Panc1 (cell line): ENCODE results near the gene LRRC56. TPM values are rescaled to one million over a fixed set of nuclear protein-coding genes. Genes with fewer than 3 reads are reported as not detected.
A peak's percentile ranks its signal among the peaks of the same experiment; 100 is the strongest.
"Not testable (repeated sequence)": the region's sequence is repeated elsewhere in the genome, so short reads cannot be mapped to it uniquely, and the experiment has no call there.

Experiments used
- ATAC-seq: fragments of 200-7000 bp; cut with Tn5 transposase; 2 replicates; pipeline ENCODE4 v1.9.1; 2020; ENCODE audit warnings: mild to moderate bottlenecking, moderate library complexity
- BruUV-seq: library from RNA; stranded (reverse); fragments of 400-500 nt; replicated peaks from 2 replicates; lab custom pipeline; 2021; lab: Mats Ljungman, UMichigan
- CTCF ChIA-PET: fragments of 300-600 bp; sonication (Branson Sonifier 250); formaldehyde crosslinking; loops from one replicate; lab custom pipeline; 2022; ENCODE audit warnings: antibody characterized with exemption; lab: Charles Lee
- POLR2A ChIA-PET: fragments of 300-600 bp; sonication (Branson Sonifier 250); formaldehyde crosslinking; loops from one replicate; lab custom pipeline; 2022; ENCODE audit warnings: antibody characterized with exemption; lab: Charles Lee
- DNase-seq: peaks from one replicate; pipeline ENCODE4 v3.0.0-alpha.2; 2010; ENCODE audit warnings: low read depth, low spot score
- H3K27ac ChIP-seq: 2 replicates; pipeline ENCODE4 v1.5.1; 2011; ENCODE audit warnings: mild to moderate bottlenecking, low read length, inconsistent platforms
- H3K27me3 ChIP-seq: fragments of 200-500 bp; sonication (Bioruptor generic); 2 replicates; pipeline ENCODE4 v1.6.0; 2014; ENCODE audit warnings: low read length, inconsistent platforms; ENCODE audit not compliant: control insufficient read depth, insufficient read depth
- H3K36me3 ChIP-seq: fragments of 200-500 bp; sonication (Bioruptor generic); 2 replicates; pipeline ENCODE4 v1.5.1; 2014; ENCODE audit warnings: inconsistent platforms, mild to moderate bottlenecking, low read length, moderate library complexity; ENCODE audit not compliant: control insufficient read depth, insufficient read depth
- H3K4me1 ChIP-seq: 2 replicates; pipeline ENCODE4 v1.5.1; 2011; ENCODE audit warnings: inconsistent platforms, mild to moderate bottlenecking, low read length, moderate library complexity; ENCODE audit not compliant: control insufficient read depth, insufficient read depth
- H3K4me3 ChIP-seq, 2 experiments: 2 replicates each; pipeline ENCODE4 v1.5.1; 2011 to 2012; ENCODE audit warnings: low read depth in 2 of 2, low read length in 2 of 2, mild to moderate bottlenecking in 2 of 2, inconsistent platforms in 1 of 2, moderate library complexity in 1 of 2
- H3K9me3 ChIP-seq: fragments of 200-500 bp; sonication (Bioruptor generic); 2 replicates; pipeline ENCODE4 v1.5.1; 2014; ENCODE audit warnings: low read depth, mild to moderate bottlenecking, inconsistent platforms, low read length, moderate library complexity; ENCODE audit not compliant: control insufficient read depth, insufficient read depth
- POLR2AphosphoS5 ChIP-seq: IDR thresholded peaks from 2 replicates; pipeline ENCODE4 v1.6.1; 2012; ENCODE audit warnings: mild to moderate bottlenecking, low read depth, low read length, moderate library complexity
- SIN3A ChIP-seq: IDR thresholded peaks from 2 replicates; pipeline ENCODE4 v1.6.1; 2012; ENCODE audit warnings: low read depth, mild to moderate bottlenecking, low read length, moderate library complexity, borderline replicate concordance; ENCODE audit not compliant: insufficient read depth
- TCF7L2 ChIP-seq: IDR thresholded peaks from 2 replicates; pipeline ENCODE4 v1.6.1; 2011; ENCODE audit warnings: mild to moderate bottlenecking, low read depth, low read length, inconsistent platforms
- in situ Hi-C: cut with HindIII; loops from 2 replicates; pipeline ENCODE4 v1.10.0; 2016; ENCODE audit warnings: low sequenced_read_pairs, low pct_unique_long_range_greater_than_20kb
- intact Hi-C: fragments of 100-400 bp; cut with micrococcal nuclease; formaldehyde crosslinking; loops from one replicate; pipeline ENCODE4 v1.10.0; 2022; ENCODE audit not compliant: unreplicated experiment
- total RNA-seq: library from RNA; stranded (reverse); gene quantifications from one replicate; pipeline ENCODE4 v1.2.1, GENCODE V29; 2021; ENCODE audit not compliant: unreplicated experiment
- TF ChIP-seq, protein P1 (sequence below): fragments of 450-650 bp; IDR thresholded peaks from 2 replicates; pipeline ENCODE4 v1.5.1; 2017; ENCODE audit warnings: mild to moderate bottlenecking
- TF ChIP-seq, protein P2 (sequence below), 2 experiments: IDR thresholded peaks; 2 replicates each; pipeline ENCODE4 v1.6.1; 2011 to 2012; ENCODE audit warnings: low read depth in 2 of 2, control low read depth in 1 of 2, low read length in 1 of 2, mild to moderate bottlenecking in 1 of 2, moderate library complexity in 1 of 2; ENCODE audit not compliant: insufficient read depth in 1 of 2

Gene LRRC56
- total RNA-seq, 1 experiment from 2014 or later = 9.8 TPM

DNA sequence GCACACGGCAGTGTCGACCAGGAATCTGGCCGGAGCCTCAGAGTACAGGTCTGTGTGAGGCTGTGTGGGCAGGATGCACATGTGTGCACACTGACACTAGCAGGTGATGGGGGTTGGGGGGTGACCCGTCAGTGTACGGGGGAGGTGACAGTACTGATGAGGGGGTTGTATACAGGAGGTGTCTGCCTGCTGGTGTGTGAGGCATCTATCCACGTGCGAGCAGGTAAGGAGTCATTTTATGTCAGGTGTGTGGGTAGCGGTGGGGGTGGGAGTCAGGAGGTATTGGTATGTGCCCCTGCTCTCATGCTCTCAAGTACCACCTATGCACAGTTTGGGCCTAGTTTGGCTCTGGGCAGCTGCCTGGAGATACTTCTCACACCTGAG is 34.5 kb downstream of the LRRC56 start:
- POLR2A ChIA-PET = no interaction called here
- ATAC-seq = no peak
- no TSS peak for BruUV-seq

DNA sequence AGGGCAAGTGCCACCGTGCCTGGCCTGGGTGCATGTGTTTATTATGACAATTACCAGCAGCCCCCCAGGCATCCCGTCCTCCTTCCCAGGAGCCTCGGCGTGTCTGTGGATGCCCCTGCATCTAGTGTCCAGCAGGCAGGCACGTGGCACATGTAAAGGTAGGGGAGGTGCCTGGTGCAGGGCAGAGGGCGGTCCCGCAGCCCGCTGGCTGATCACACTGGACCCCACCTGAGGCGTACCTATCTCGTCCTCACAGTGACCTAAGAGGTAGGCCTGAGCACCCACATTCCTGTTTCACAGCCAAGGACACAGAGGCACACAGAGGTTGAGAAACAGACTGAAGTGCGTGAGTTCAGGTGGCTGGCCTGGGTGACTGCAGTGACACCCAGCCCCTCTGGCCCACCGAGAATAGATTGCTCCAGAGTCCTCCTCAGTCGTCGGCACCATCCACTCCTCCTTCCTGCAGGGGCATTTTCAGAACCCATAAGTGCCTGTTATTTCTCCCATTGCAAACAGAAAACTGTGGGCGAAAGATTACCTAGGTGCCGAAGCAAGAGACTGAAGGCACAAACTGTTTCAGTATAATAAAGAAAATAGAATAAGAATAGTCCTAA is 35.9 kb downstream of the LRRC56 start:
- no peak overlapping the region for H3K4me3 ChIP-seq
- H3K27ac ChIP-seq = no peak overlapping the region
- POLR2A ChIA-PET = no interaction called here
- no peaks in the 10 kb centered on the region for H3K9me3 ChIP-seq
- TF ChIP-seq SIN3A = no peak
- no peak for TF ChIP-seq POLR2AphosphoS5
- CTCF ChIA-PET = no interaction called here
- peaks cover 31% of the 10 kb centered on the region for H3K4me1 ChIP-seq
- intact Hi-C loops (no loop called here), in situ Hi-C loops (no loop called here)
- H3K27me3 ChIP-seq = no peaks in the 10 kb centered on the region
- peaks cover 6% of the 10 kb centered on the region; the same call in 1 of the 2 replicates for H3K36me3 ChIP-seq
- BruUV-seq = no TSS peak
- DNase-seq (no peak), ATAC-seq (no peak)

More for the DNA sequence above, 34.5 kb downstream of the LRRC56 start:
- H3K9me3 ChIP-seq = no peaks in the 10 kb centered on the region
- no peak overlapping the region for H3K4me3 ChIP-seq
- in situ Hi-C loops (no loop called here), intact Hi-C loops (no loop called here)
- H3K4me1 ChIP-seq = peaks cover 34% of the 10 kb centered on the region
- H3K36me3 ChIP-seq = no peaks in the 10 kb centered on the region; the same call in 1 of the 2 replicates
- no peak overlapping the region for H3K27ac ChIP-seq
- CTCF ChIA-PET = no interaction called here
- DNase-seq = no peak
- no peaks in the 10 kb centered on the region for H3K27me3 ChIP-seq
- TF ChIP-seq, protein P1, sequence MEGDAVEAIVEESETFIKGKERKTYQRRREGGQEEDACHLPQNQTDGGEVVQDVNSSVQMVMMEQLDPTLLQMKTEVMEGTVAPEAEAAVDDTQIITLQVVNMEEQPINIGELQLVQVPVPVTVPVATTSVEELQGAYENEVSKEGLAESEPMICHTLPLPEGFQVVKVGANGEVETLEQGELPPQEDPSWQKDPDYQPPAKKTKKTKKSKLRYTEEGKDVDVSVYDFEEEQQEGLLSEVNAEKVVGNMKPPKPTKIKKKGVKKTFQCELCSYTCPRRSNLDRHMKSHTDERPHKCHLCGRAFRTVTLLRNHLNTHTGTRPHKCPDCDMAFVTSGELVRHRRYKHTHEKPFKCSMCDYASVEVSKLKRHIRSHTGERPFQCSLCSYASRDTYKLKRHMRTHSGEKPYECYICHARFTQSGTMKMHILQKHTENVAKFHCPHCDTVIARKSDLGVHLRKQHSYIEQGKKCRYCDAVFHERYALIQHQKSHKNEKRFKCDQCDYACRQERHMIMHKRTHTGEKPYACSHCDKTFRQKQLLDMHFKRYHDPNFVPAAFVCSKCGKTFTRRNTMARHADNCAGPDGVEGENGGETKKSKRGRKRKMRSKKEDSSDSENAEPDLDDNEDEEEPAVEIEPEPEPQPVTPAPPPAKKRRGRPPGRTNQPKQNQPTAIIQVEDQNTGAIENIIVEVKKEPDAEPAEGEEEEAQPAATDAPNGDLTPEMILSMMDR = no peak
- no peak for TF ChIP-seq TCF7L2
- TF ChIP-seq, protein P2, sequence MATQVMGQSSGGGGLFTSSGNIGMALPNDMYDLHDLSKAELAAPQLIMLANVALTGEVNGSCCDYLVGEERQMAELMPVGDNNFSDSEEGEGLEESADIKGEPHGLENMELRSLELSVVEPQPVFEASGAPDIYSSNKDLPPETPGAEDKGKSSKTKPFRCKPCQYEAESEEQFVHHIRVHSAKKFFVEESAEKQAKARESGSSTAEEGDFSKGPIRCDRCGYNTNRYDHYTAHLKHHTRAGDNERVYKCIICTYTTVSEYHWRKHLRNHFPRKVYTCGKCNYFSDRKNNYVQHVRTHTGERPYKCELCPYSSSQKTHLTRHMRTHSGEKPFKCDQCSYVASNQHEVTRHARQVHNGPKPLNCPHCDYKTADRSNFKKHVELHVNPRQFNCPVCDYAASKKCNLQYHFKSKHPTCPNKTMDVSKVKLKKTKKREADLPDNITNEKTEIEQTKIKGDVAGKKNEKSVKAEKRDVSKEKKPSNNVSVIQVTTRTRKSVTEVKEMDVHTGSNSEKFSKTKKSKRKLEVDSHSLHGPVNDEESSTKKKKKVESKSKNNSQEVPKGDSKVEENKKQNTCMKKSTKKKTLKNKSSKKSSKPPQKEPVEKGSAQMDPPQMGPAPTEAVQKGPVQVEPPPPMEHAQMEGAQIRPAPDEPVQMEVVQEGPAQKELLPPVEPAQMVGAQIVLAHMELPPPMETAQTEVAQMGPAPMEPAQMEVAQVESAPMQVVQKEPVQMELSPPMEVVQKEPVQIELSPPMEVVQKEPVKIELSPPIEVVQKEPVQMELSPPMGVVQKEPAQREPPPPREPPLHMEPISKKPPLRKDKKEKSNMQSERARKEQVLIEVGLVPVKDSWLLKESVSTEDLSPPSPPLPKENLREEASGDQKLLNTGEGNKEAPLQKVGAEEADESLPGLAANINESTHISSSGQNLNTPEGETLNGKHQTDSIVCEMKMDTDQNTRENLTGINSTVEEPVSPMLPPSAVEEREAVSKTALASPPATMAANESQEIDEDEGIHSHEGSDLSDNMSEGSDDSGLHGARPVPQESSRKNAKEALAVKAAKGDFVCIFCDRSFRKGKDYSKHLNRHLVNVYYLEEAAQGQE (IDR thresholded peaks at IDR 0.05; ENCODE audit: insufficient read depth in 1 of 2, low read depth in 2 of 2, low read length in 1 of 2) = no peak
- TF ChIP-seq POLR2AphosphoS5 = no peak
- no peak for TF ChIP-seq SIN3A

DNA sequence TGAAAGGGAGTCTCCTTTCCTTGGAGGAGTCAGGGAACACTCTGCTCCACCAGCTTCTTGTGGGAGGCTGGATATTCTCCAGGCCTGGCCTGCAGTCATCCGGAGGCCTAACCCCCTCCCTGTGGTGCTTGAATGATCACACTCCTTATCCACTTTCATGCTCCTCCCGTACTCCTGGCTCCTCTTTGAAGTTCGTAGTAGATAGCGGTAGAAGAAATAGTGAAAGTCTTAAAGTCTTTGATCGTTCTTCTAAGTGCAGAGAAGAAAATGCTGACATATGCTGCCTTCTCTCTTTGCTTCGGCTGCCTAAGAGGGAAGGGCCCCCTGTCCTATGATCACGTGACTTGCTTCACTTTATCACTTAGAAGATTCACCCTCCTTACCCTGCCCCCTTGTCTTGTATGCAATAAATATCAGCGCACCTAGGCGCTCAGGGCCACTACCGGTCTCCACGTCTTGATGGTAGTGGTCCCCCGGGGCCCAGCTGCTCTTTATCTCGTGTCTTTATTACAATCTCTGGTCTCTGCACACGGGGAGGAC is 36.8 kb downstream of the LRRC56 start:
- POLR2A ChIA-PET, in situ Hi-C loops, ATAC-seq, H3K27me3 ChIP-seq, H3K9me3 ChIP-seq, H3K36me3 ChIP-seq, CTCF ChIA-PET, intact Hi-C loops, H3K27ac ChIP-seq, DNase-seq: not testable (repeated sequence)
- Histone ChIP-seq H3K4me1 (peaks cover 32% of the 10 kb centered on the region), H3K4me3 (peak overlapping the region in 1 of 2 experiments; percentile 83; a peak in 1 of 4 replicates)
- 0 out of 2 replicates have a peak, but pooled peaks have one; percentile 21 for TF ChIP-seq TCF7L2
- BruUV-seq = TSS peak; percentile 83
